IMR-90 (cell line): ENCODE results near the gene KRT73. TPM values are rescaled to one million over a fixed set of nuclear protein-coding genes. Genes with fewer than 3 reads are reported as not detected.

Experiments
- ATAC-seq: fragments of 200-7000 bp; cut with Tn5 transposase; 2 replicates; pipeline ENCODE4 v1.9.1; 2020; ENCODE audit warnings: low read depth, mild to moderate bottlenecking, moderate library complexity
- BruUV-seq: library from RNA; stranded (reverse); fragments of 400-500 nt; replicated peaks from 2 replicates; lab custom pipeline; 2021; lab: Mats Ljungman, UMichigan
- CTCF ChIA-PET: fragments of 300-600 bp; formaldehyde crosslinking; extraction: SDS; loops from one replicate; lab custom pipeline; 2021; ENCODE audit warnings: antibody characterized with exemption; lab: Yijun Ruan, JAX
- POLR2A ChIA-PET: fragments of 300-600 bp; sonication (Branson Sonifier 250); formaldehyde crosslinking; loops from one replicate; lab custom pipeline; 2022; ENCODE audit warnings: antibody characterized with exemption; ENCODE audit not compliant: unreplicated experiment; lab: Charles Lee
- DNase-seq: peaks from one replicate; pipeline ENCODE4 v3.0.0; 2013
- H2AFZ ChIP-seq: replicated peaks from 2 replicates; pipeline ENCODE3; 2013; ENCODE audit warnings: low read length, mild to moderate bottlenecking; ENCODE audit not compliant: poor library complexity
- H2AK5ac ChIP-seq: 2 replicates; pipeline ENCODE4 v1.6.1; 2013; ENCODE audit warnings: low read depth, low read length, inconsistent platforms
- H2AK9ac ChIP-seq: replicated peaks from 2 replicates; pipeline ENCODE3; 2013; ENCODE audit warnings: mild to moderate bottlenecking, low read depth, low read length, moderate library complexity; ENCODE audit not compliant: poor library complexity
- H2BK120ac ChIP-seq: 2 replicates; pipeline ENCODE4 v1.6.1; 2013; ENCODE audit warnings: low read depth, low read length, inconsistent platforms
- H2BK15ac ChIP-seq: 3 replicates; pipeline ENCODE4 v1.6.1; 2013; ENCODE audit warnings: low read depth, low read length, inconsistent platforms
- H2BK20ac ChIP-seq: 2 replicates; pipeline ENCODE4 v1.6.1; 2013; ENCODE audit warnings: low read depth, mild to moderate bottlenecking, inconsistent platforms, low read length, moderate library complexity
- H2BK5ac ChIP-seq: 2 replicates; pipeline ENCODE4 v1.6.1; 2013; ENCODE audit warnings: mild to moderate bottlenecking, low read depth, low read length, inconsistent platforms; ENCODE audit not compliant: poor library complexity, severe bottlenecking
- H3K14ac ChIP-seq: replicated peaks from 2 replicates; pipeline ENCODE4 v1.6.1; 2013; ENCODE audit warnings: low read depth, low read length, inconsistent platforms
- H3K18ac ChIP-seq: 2 replicates; pipeline ENCODE4 v1.6.1; 2013; ENCODE audit warnings: low read depth, low read length, control low read depth
- H3K23ac ChIP-seq: 2 replicates; pipeline ENCODE4 v1.6.1; 2013; ENCODE audit warnings: low read depth, low read length, inconsistent platforms
- H3K27ac ChIP-seq: 2 replicates; pipeline ENCODE4 v1.5.1; 2013; ENCODE audit warnings: mild to moderate bottlenecking, control low read depth, low read length; ENCODE audit not compliant: insufficient read depth
- H3K27me3 ChIP-seq: 2 replicates; pipeline ENCODE4 v1.6.1; 2013; ENCODE audit warnings: low read length; ENCODE audit not compliant: control insufficient read depth, insufficient read depth
- H3K36me3 ChIP-seq: 2 replicates; pipeline ENCODE4 v1.6.1; 2013; ENCODE audit warnings: low read length, mixed read lengths; ENCODE audit not compliant: control insufficient read depth, insufficient read depth
- H3K4ac ChIP-seq: 2 replicates; pipeline ENCODE4 v1.6.1; 2013; ENCODE audit warnings: low read depth, low read length, inconsistent platforms
- H3K4me1 ChIP-seq: 2 replicates; pipeline ENCODE4 v1.6.1; 2013; ENCODE audit warnings: low read length, mixed read lengths; ENCODE audit not compliant: control insufficient read depth, insufficient read depth
- H3K4me2 ChIP-seq: 2 replicates; pipeline ENCODE4 v1.6.1; 2013; ENCODE audit warnings: low read depth, mild to moderate bottlenecking, control low read depth, low read length, moderate library complexity
- H3K4me3 ChIP-seq: 2 replicates; pipeline ENCODE4 v1.5.1; 2013; ENCODE audit warnings: low read depth, mild to moderate bottlenecking, control low read depth, low read length, moderate library complexity; ENCODE audit not compliant: insufficient read depth
- H3K56ac ChIP-seq: 2 replicates; pipeline ENCODE4 v1.6.1; 2013; ENCODE audit warnings: low read length, inconsistent platforms; ENCODE audit not compliant: insufficient read depth; ENCODE audit errors: extremely low read depth
- H3K79me1 ChIP-seq, 2 experiments: 2 replicates each; pipeline ENCODE4 v1.6.1; 2013; ENCODE audit warnings: low read length in 2 of 2, inconsistent platforms in 1 of 2, low read depth in 1 of 2
- H3K9ac ChIP-seq: 2 replicates; pipeline ENCODE4 v1.6.1; 2013; ENCODE audit warnings: low read depth, low read length, control low read depth
- H3K9me1 ChIP-seq: 2 replicates; pipeline ENCODE4 v1.6.1; 2013; ENCODE audit warnings: low read length, inconsistent platforms; ENCODE audit not compliant: insufficient read depth
- H3K9me3 ChIP-seq: 2 replicates; pipeline ENCODE4 v1.6.1; 2013; ENCODE audit warnings: low read length; ENCODE audit not compliant: control insufficient read depth, insufficient read depth
- H4K20me1 ChIP-seq: 2 replicates; pipeline ENCODE4 v1.6.1; 2013; ENCODE audit warnings: low read length, inconsistent platforms; ENCODE audit not compliant: insufficient read depth
- H4K5ac ChIP-seq: 2 replicates; pipeline ENCODE4 v1.6.1; 2013; ENCODE audit warnings: mild to moderate bottlenecking, low read depth, low read length, control low read depth
- H4K8ac ChIP-seq, 2 experiments: 2 replicates each; pipeline ENCODE4 v1.6.1; 2013; ENCODE audit warnings: low read depth in 2 of 2, low read length in 2 of 2, control low read depth in 1 of 2, inconsistent platforms in 1 of 2
- H4K91ac ChIP-seq: 2 replicates; pipeline ENCODE4 v1.6.1; 2013; ENCODE audit warnings: low read depth, low read length, inconsistent platforms; ENCODE audit not compliant: insufficient read depth
- BHLHE40 ChIP-seq: fragments of 150-350 bp; IDR thresholded peaks from 2 replicates; pipeline ENCODE4 v1.6.1; 2016; ENCODE audit warnings: mild to moderate bottlenecking, low read depth, low read length
- CHD1 ChIP-seq: IDR thresholded peaks from 2 replicates; pipeline ENCODE4 v1.6.1; 2012; ENCODE audit warnings: low read depth, low read length, improper control_type of control experiment
- MAZ ChIP-seq: IDR thresholded peaks from 2 replicates; pipeline ENCODE4 v1.6.1; 2012; ENCODE audit warnings: low read depth, mild to moderate bottlenecking, low read length, improper control_type of control experiment, moderate library complexity, borderline replicate concordance
- NFE2L2 ChIP-seq: fragments of 150-350 bp; IDR thresholded peaks from 2 replicates; pipeline ENCODE4 v1.6.1; 2016; ENCODE audit warnings: low read depth, mild to moderate bottlenecking, low read length
- RAD21 ChIP-seq: IDR thresholded peaks from 2 replicates; pipeline ENCODE4 v1.6.1; 2012; ENCODE audit warnings: low read length, improper control_type of control experiment
- RCOR1 ChIP-seq: IDR thresholded peaks from 2 replicates; pipeline ENCODE4 v1.6.1; 2012; ENCODE audit warnings: mild to moderate bottlenecking, low read length, improper control_type of control experiment; ENCODE audit not compliant: insufficient replicate concordance
- RFX5 ChIP-seq: IDR thresholded peaks from 2 replicates; pipeline ENCODE4 v1.8.0; 2012; ENCODE audit warnings: low read depth, mild to moderate bottlenecking, low read length, moderate library complexity
- USF2 ChIP-seq: fragments of 150-350 bp; IDR thresholded peaks from 2 replicates; pipeline ENCODE4 v1.6.1; 2017; ENCODE audit warnings: mild to moderate bottlenecking, antibody characterized with exemption, low read length, low read depth
- WGBS, 2 experiments: methylation state at CpG; one replicate each; pipeline versions ENCODE4 v1.1.5 to v1.1.7; 2013; ENCODE audit warnings: missing lambda C conversion rate in 2 of 2; ENCODE audit not compliant: insufficient read length in 1 of 2; ENCODE audit errors: extremely low coverage in 2 of 2; 5-methylcytosine and 5-hydroxymethylcytosine counted together
- dilution Hi-C: fragments of 300-500 bp; cut with HindIII; formaldehyde crosslinking; loops from one replicate; pipeline ENCODE4 v1.14.3; 2018; ENCODE audit warnings: low sequenced_read_pairs; ENCODE audit not compliant: unreplicated experiment
- in situ Hi-C: fragments of 300-500 bp; cut with MboI; formaldehyde crosslinking; loops from 3 replicates; pipeline ENCODE4 v1.14.3; 2019; ENCODE audit warnings: low sequenced_read_pairs, inconsistent platforms, mixed read lengths
- intact Hi-C: fragments of 100-400 bp; cut with micrococcal nuclease; formaldehyde crosslinking; loops from 2 replicates; pipeline ENCODE4 v1.10.0; 2022
- polyA plus RNA-seq, 3 experiments: library from polyadenylated mRNA; depleted of rRNA; stranded (reverse); fragments of >200 nt; gene quantifications; 2 replicates each; pipeline ENCODE4 v1.2.3, GENCODE V29; 2012; ENCODE audit warnings: low replicate concordance in 1 of 3
- total RNA-seq: library from RNA; depleted of rRNA; stranded (reverse); fragments of >200 nt; gene quantifications from 2 replicates; pipeline ENCODE4 v1.2.3, GENCODE V29; 2012

Gene KRT73
- total and polyA plus RNA-seq, 2 of the 4 experiments (the other 2 are of a cell fraction), result not detected

- H3K4me2 ChIP-seq, result no peak overlapping the region
- in situ Hi-C loops, result no loop called here
- no peak overlapping the region for H2BK20ac ChIP-seq
- dilution Hi-C loops, result no loop called here
- WGBS, 2 experiments, result no CpG with 5 or more reads among the region's 1 CpG
- no peaks in the 10 kb centered on the region for H3K9me3 ChIP-seq
- POLR2A ChIA-PET, result no interaction called here
- H3K14ac ChIP-seq, result no peak overlapping the region
- DNase-seq (no peak), ATAC-seq (no peak)
- H3K9me1 ChIP-seq, result no peaks in the 10 kb centered on the region
- H3K4me1 ChIP-seq, result no peaks in the 10 kb centered on the region
- intact Hi-C loops, result no loop called here
- H4K8ac ChIP-seq, result no peak overlapping the region
- H3K23ac ChIP-seq, result no peak overlapping the region
- H2AFZ ChIP-seq, result no peak overlapping the region
- H2BK15ac ChIP-seq, result no peak overlapping the region
- H4K5ac ChIP-seq, result no peak overlapping the region
- no peak overlapping the region for H2BK120ac ChIP-seq
- CTCF ChIA-PET, result no interaction called here
- no peak overlapping the region for H2AK9ac ChIP-seq
- no peak overlapping the region for H3K4ac ChIP-seq
- no peak overlapping the region for H3K18ac ChIP-seq
- no peak overlapping the region for H3K4me3 ChIP-seq
- H4K20me1 ChIP-seq, result no peaks in the 10 kb centered on the region
- H3K36me3 ChIP-seq, result no peaks in the 10 kb centered on the region
- H3K79me1 ChIP-seq, result no peaks in the 10 kb centered on the region
- no peak overlapping the region for H3K27ac ChIP-seq
- no peak overlapping the region for H4K91ac ChIP-seq
- H3K9ac ChIP-seq, result no peak overlapping the region
- BruUV-seq, result no TSS peak
- TF ChIP-seq RFX5, result no peak
- no peak for TF ChIP-seq RCOR1
- TF ChIP-seq USF2, result no peak
- TF ChIP-seq NFE2L2, result no peak
- TF ChIP-seq BHLHE40, result no peak
- TF ChIP-seq RAD21, result no peak
- TF ChIP-seq MAZ, result no peak
- TF ChIP-seq CHD1, result no peak
- no peak overlapping the region for H2AK5ac ChIP-seq
- no peak overlapping the region for H2BK5ac ChIP-seq
- H3K56ac ChIP-seq, result no peak overlapping the region
- H3K27me3 ChIP-seq, result peaks cover 39% of the 10 kb centered on the region
Observed at GRCh38 chr12:52607314-52607713, 11.0 kb downstream of the KRT73 start.
